NCI-H1930 (cell line): ENCODE measurements around the gene LRMDA.

Source experiments
- DNase-seq, 2 experiments: peaks; one replicate each; lab custom pipeline; 2025; lab: John Stamatoyannopoulos, UW

The LRMDA gene

GRCh38 chr10:75776738-75777504, 345.5 kb downstream of the LRMDA start:
- DNase-seq = peak; percentile 55 to 63

DNA sequence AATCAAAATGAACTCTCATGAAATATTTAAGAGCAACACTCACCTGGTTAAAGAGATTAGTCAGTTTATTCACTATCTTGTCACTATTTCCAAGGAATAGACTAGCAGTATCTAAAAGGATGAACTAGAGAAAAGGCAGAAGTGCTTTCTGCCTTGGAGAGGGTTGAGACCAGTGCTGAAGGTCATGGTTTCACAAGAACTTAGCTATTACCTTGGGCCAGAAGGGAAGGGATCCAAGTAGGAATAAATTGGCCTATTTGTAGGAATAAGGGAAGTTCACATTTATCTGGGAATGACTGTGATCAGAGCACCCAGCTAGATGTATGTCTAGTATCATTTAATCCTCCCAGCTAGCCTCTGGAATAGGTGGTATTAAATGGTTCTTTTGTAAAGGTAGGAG, 347.2 kb downstream of the LRMDA start:
- no peak for DNase-seq

- no peak for DNase-seq
Observed at GRCh38 chr10:75779276-75779675, 347.9 kb downstream of the LRMDA start.

- no peak for DNase-seq
Observed at GRCh38 chr10:75782463-75783248, 351.2 kb downstream of the LRMDA start.

GRCh38 chr10:75788394-75789205, 357.2 kb downstream of the LRMDA start:
- DNase-seq = no peak

DNA sequence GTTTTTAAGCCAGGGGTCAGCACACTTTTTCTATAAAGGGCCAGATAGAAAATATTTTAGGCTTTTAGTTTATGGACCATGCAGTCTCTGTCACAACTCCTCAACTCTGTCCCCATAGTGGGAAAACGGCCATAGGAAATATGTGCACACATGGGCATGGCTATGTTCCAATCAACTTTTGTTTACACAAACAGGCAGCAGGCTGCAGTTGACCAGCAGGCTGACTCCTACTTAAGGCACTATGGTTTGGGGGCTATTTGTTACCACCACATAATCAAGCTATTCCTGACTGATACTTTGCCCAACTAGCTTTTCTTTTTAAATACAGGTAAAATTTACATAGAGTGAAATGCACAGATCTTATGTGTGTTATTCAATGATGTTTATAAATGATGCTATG, 362.4 kb downstream of the LRMDA start:
- no peak for DNase-seq

- DNase-seq = no peak
Observed at GRCh38 chr10:75801121-75801520, 369.7 kb downstream of the LRMDA start.

DNA sequence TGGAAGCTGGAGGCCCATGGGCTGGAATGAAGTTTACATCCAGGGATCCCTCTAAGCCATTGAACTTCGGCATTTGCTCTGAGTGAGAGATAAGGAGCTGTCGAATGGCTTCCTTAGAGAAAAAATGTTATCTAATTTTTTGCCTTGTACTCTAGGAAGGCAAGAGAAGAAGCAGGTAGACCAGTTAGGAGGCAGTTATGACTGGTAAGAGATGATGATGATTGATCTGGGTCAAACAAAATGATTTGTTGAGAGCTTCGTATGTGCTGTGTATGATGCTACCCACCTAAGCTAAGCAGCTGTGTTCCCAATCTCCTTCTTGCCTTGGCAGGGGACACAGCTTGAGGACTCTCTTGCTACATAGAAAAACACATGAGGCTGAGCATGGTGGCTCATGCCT, 370.2 kb downstream of the LRMDA start:
- no peak for DNase-seq

GRCh38 chr10:75803121-75803520, 371.7 kb downstream of the LRMDA start:
- DNase-seq = no peak

- no peak for DNase-seq
Observed at GRCh38 chr10:75803816-75804552, 372.6 kb downstream of the LRMDA start.

DNA sequence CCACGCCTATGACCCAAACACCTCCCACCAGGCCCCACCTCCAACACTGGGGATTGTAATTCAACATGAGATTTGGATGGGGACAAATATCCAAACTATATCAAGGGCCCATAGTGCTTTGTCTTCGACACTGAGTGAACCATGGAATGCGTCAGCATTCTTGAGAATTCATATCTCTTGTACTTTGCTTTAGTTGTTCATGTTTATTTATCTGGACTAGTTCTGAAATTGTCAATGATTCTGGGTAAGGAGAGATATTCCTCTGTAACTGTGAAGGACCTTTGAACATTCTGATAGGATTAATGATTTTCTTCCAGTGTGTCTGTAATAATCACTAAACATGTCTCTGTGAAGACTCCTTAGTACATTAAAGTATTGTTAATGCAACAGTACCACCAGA, 374.8 kb downstream of the LRMDA start:
- no peak for DNase-seq

- no peak for DNase-seq
Observed at GRCh38 chr10:75807456-75807855, 376.0 kb downstream of the LRMDA start.

DNA sequence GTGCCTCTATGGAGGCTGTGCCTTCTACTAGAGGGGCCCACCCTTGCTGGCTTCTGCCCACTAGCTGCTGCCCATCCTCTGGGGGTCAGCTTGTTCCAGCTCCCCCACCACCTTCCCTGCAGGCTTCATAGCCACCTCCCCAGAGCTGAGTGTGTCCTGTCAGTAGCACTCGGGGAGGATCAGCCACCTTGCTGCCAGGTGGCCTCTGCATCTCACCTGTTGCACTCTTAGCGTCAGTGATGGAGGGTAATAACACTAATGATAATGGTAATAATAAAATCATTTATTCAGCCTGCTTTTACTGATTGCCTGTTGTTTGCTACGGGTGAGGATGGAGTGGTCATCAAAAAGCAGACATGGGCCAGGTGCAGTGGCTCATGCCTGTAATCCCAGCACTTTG, 377.6 kb downstream of the LRMDA start:
- DNase-seq = no peak

GRCh38 chr10:75814014-75814413, 382.6 kb downstream of the LRMDA start:
- no peak for DNase-seq

DNA sequence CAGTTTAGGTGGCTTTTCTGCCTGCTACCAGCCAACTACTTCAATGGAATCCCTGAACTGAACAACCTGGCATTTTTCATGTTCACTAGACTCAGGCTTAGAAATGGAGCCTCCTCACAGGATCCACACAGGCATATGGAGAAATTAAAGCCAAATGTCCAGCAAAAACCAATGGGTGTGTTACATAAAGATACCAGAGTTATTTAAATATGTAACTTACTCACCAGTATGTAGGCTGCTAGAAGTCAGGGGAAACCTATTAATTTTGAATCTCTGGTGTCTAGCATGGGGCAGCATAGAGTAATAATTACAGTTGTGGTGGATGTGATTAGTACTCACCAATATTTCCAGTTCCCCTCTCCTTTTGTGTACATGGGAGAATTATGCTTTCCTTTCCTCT, 383.6 kb downstream of the LRMDA start:
- DNase-seq = no peak

DNA sequence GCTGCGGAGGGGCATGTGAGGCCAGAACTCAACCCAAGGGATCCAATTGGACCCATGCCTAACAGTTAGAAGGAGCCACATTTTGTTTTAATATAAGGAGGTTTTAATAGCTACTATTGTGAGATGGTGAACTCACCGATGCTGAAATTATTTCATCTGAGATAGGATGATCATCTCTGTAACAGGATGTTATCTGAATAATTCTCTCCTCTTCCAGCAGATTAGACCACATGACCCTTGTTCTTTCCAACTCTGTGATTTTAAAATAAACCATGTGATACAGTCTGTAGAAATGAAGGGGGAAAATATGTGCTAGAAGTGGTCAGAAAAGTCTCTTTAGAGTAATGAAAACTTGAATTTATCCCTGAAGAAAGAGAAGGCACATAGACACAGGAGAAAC, 385.8 kb downstream of the LRMDA start:
- DNase-seq = no peak

- DNase-seq = no peak
Observed at GRCh38 chr10:75818552-75818951, 387.1 kb downstream of the LRMDA start.

DNA sequence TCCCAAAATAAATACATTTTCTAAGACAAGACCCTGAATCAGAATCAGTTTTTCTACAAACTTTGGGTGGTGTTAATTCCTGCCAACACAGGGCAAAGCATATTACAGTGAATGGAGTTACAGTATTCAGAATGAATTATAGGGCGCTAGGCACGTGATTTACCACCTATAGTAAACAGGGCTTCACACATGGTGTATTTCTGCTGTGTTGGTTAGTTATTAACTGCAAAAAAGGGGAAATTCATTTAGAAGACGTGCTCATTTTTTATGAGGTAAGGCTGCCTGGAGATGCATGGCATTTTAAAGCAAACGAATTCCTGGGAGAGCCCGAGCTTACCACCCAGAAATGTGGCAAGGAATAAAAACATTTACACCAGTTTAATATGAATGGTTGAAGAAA, 393.8 kb downstream of the LRMDA start:
- no peak for DNase-seq

- no peak for DNase-seq
Observed at GRCh38 chr10:75825661-75826060, 394.2 kb downstream of the LRMDA start.

- no peak for DNase-seq
Observed at GRCh38 chr10:75826846-75827245, 395.4 kb downstream of the LRMDA start.

DNA sequence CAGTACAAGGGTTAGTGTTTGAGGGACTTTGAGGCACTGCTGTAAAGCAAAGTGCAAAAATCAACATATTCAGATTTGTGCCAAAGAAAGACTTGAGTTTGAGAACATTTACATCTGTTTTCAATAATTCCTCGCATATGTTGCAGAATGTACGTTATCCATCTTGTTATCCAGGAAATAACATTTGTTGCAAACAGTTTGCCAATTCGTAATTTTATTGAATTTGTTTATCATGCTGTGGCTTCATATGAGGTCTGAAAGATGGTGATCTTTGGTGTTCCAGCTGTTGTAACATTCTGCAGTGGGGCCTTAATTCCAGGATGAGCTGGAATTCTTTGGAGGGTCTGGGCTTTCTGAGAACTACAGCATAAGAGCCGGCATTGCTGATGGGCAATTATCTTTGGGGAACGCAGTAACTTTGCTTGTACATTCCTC, 396.2 kb downstream of the LRMDA start:
- no peak for DNase-seq

- no peak for DNase-seq
Observed at GRCh38 chr10:75828413-75828812, 397.0 kb downstream of the LRMDA start.
